Ovary (tissue), 9 donors: ENCODE data around the gene MARS2. TPM values are rescaled to one million over a fixed set of nuclear protein-coding genes. Genes with fewer than 3 reads are reported as not detected.
A peak's percentile ranks its signal among the peaks of the same experiment; 100 is the strongest.

Source experiments
- DNase-seq, 5 donors: peaks; one replicate each; pipeline ENCODE4 v3.0.0-alpha.2; 2019 to 2020
- H3K27ac ChIP-seq, 2 donors: fragments of 200-600 bp; one replicate each; pipeline versions ENCODE4 v1.5.1 to v1.8.0; 2019 to 2022
- H3K27me3 ChIP-seq: fragments of 200-600 bp; one replicate; pipeline ENCODE4 v1.8.0; 2022
- H3K36me3 ChIP-seq: fragments of 200-600 bp; sonication (generic); one replicate; pipeline ENCODE4 v1.5.1; 2019
- H3K4me1 ChIP-seq: one replicate; pipeline ENCODE4 v1.8.1; 2013; ENCODE audit warnings: mild to moderate bottlenecking, moderate library complexity; ENCODE audit not compliant: insufficient read depth
- H3K4me3 ChIP-seq: fragments of 200-600 bp; sonication (generic); one replicate; pipeline ENCODE4 v1.5.1; 2017
- H3K9me3 ChIP-seq, 2 donors: fragments of 200-600 bp in 1 of 2; sonication (generic) in 1 of 2; one replicate each; pipeline versions ENCODE4 v1.5.1 to v1.8.1; 2013 to 2019; ENCODE audit warnings: mild to moderate bottlenecking in 1 of 2, moderate library complexity in 1 of 2
- EP300 ChIP-seq: sonication (generic); formaldehyde crosslinking; IDR thresholded peaks from one replicate; pipeline ENCODE4 v1.6.1; 2017; ENCODE audit warnings: antibody characterized with exemption
- POLR2A ChIP-seq: fragments of 450-650 bp; IDR thresholded peaks from one replicate; pipeline ENCODE4 v1.6.1; 2017; ENCODE audit warnings: antibody characterized with exemption, mild to moderate bottlenecking, moderate library complexity
- WGBS, 3 donors: extraction: QIAGEN DNeasy Blood & Tissue Kit in 1 of 3; methylation state at CpG; one replicate each; pipeline versions ENCODE4 v1.1.5 to v1.1.7; 2013 to 2017; 5-methylcytosine and 5-hydroxymethylcytosine counted together
- intact Hi-C, 4 donors: fragments of 100-400 bp; cut with DNase I; formaldehyde crosslinking; loops; one replicate each; pipeline versions ENCODE4 v1.11.0 to v1.15.1; 2022 to 2023
- polyA plus RNA-seq, 2 donors: library from polyadenylated mRNA; stranded (reverse); fragments of 200-250 nt in 1 of 2; fragments of 350-450 nt in 1 of 2; fragmentation: Illumina TruSeq in 1 of 2; extraction: RNeasy Lipid Tissue Mini Kit (QIAGEN cat#74804) in 1 of 2; gene quantifications; one replicate each; pipeline ENCODE4 v1.2.3, GENCODE V29; 2013 to 2014
- total RNA-seq, 7 donors: library from RNA; depleted of rRNA in 2 of 7; stranded (reverse); fragments of >200 nt in 2 of 7; fragmentation: NEBNext Ultra II Directional in 3 of 7; extraction: Animal tissue kit (Norgen Biotek cat#: 25700) in 3 of 7; gene quantifications; one replicate each; pipeline versions ENCODE4 v1.1.0 to v1.2.4, GENCODE V29; 2016 to 2023
- TF ChIP-seq, protein P1 (sequence below), 3 donors: fragments of 450-650 bp in 2 of 3; fragments of 200-600 bp in 1 of 3; IDR thresholded peaks; one replicate each; pipeline versions ENCODE4 v1.5.1 to v1.8.0; 2016 to 2022; ENCODE audit warnings: antibody characterized with exemption in 3 of 3, mild to moderate bottlenecking in 1 of 3
- donor health status: DM: no; HTN: no; CAD: no; lungs with moderate emphysema.
- donor health status: DM: no; HTN: no; CAD: no.
- donor health status: Bipolar disorder and iron deficiency.
- donor health status: DM: yes; HTN: yes; CAD: no.
- donor health status: DM: no; HTN: no; CAD: no.
- donor health status: DM: yes; HTN: yes; CAD: no.

The MARS2 gene
- total and polyA plus RNA-seq, 9 donors, result 1.8 to 7.7 (median 4.7) TPM

GRCh38 chr2:197700960-197701359, 4.2 kb upstream of the MARS2 start:
- H3K9me3 ChIP-seq, result no peaks in the 10 kb centered on the region
- intact Hi-C loops, result loop anchor here in 1 of 4 donors (10.0 kb wide), 1 partner anchor 186 kb away; the partner anchor contains the start of gene MOB4

GRCh38 chr2:197704434-197705120, 592 bp upstream of the MARS2 start:
- intact Hi-C loops, result loop anchor here in 1 of 4 donors (10.0 kb wide), 1 partner anchor 190 kb away; the partner anchor contains the start of gene MOB4
- H3K27me3 ChIP-seq, result peaks cover 2% of the 10 kb centered on the region
- no peaks in the 10 kb centered on the region for H3K9me3 ChIP-seq
- 0 to 1% (median 0%) methylated on average over 5 of the region's 5 CpGs for WGBS, 3 donors
- H3K4me3 ChIP-seq, result peak overlapping the region; percentile 86
- peak overlapping the region; percentile 50 to 56 for H3K27ac ChIP-seq
- H3K4me1 ChIP-seq, result peaks cover 9% of the 10 kb centered on the region
- TF ChIP-seq, protein P1, sequence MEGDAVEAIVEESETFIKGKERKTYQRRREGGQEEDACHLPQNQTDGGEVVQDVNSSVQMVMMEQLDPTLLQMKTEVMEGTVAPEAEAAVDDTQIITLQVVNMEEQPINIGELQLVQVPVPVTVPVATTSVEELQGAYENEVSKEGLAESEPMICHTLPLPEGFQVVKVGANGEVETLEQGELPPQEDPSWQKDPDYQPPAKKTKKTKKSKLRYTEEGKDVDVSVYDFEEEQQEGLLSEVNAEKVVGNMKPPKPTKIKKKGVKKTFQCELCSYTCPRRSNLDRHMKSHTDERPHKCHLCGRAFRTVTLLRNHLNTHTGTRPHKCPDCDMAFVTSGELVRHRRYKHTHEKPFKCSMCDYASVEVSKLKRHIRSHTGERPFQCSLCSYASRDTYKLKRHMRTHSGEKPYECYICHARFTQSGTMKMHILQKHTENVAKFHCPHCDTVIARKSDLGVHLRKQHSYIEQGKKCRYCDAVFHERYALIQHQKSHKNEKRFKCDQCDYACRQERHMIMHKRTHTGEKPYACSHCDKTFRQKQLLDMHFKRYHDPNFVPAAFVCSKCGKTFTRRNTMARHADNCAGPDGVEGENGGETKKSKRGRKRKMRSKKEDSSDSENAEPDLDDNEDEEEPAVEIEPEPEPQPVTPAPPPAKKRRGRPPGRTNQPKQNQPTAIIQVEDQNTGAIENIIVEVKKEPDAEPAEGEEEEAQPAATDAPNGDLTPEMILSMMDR (IDR thresholded peaks at IDR 0.05), result no peak
- TF ChIP-seq EP300 (no peak), POLR2A (no peak)
- H3K36me3 ChIP-seq, result no peaks in the 10 kb centered on the region
- no peak for DNase-seq

More at GRCh38 chr2:197700960-197701359, 4.2 kb upstream of the MARS2 start:
- no peaks in the 10 kb centered on the region for H3K4me1 ChIP-seq
- H3K36me3 ChIP-seq, result no peaks in the 10 kb centered on the region
- DNase-seq, result no peak
- TF ChIP-seq EP300 (no peak), POLR2A (no peak)
- TF ChIP-seq, protein P1 (IDR thresholded peaks at IDR 0.05), result no peak
- no peak overlapping the region for H3K4me3 ChIP-seq
- peaks cover 2% of the 10 kb centered on the region for H3K27me3 ChIP-seq
- no peak overlapping the region for H3K27ac ChIP-seq
- 74 to 83% (median 82%) methylated on average over 3 of the region's 3 CpGs for WGBS, 3 donors

- Histone ChIP-seq H3K4me1 (peaks cover 9% of the 10 kb centered on the region), H3K9me3 (no peaks in the 10 kb centered on the region), H3K4me3 (peak overlapping the region; percentile 86), H3K27me3 (peaks cover 2% of the 10 kb centered on the region), H3K27ac (no peak overlapping the region), H3K36me3 (no peaks in the 10 kb centered on the region)
- WGBS, 3 donors, result 13 to 19% (median 14%) methylated on average over 38 of the region's 38 CpGs
- peak in 3 of 5 donors; percentile 16 to 49 (median 21) for DNase-seq
- TF ChIP-seq EP300, result no peak
- TF ChIP-seq, protein P1 (IDR thresholded peaks at IDR 0.05), result no peak
- no peak for TF ChIP-seq POLR2A
- intact Hi-C loops, result loop anchor here in 1 of 4 donors (10.0 kb wide), 1 partner anchor 191 kb away; the partner anchor contains the start of gene MOB4
Observed at GRCh38 chr2:197705912-197706838, 1.0 kb downstream of the MARS2 start.

- H3K36me3 ChIP-seq, result no peaks in the 10 kb centered on the region
- peaks cover 9% of the 10 kb centered on the region for H3K4me1 ChIP-seq
- no peak overlapping the region for H3K4me3 ChIP-seq
- no peak overlapping the region for H3K27ac ChIP-seq
- DNase-seq, result no peak
- intact Hi-C loops, result loop anchor here in 1 of 4 donors (10.0 kb wide), 1 partner anchor 192 kb away; the partner anchor contains the start of gene MOB4
- H3K9me3 ChIP-seq, result no peaks in the 10 kb centered on the region
- peaks cover 2% of the 10 kb centered on the region for H3K27me3 ChIP-seq
- WGBS, 3 donors, result 30 to 48% (median 33%) methylated on average over 5 of the region's 5 CpGs
- TF ChIP-seq EP300 (no peak), POLR2A (no peak)
- TF ChIP-seq, protein P1 (IDR thresholded peaks at IDR 0.05), result no peak
Observed at GRCh38 chr2:197706839-197707207, 1.7 kb downstream of the MARS2 start.
